GM12872 (cell line): ENCODE measurements around the gene PTPRZ1.

Experiments used
- TF ChIP-seq, protein P1 (sequence below): IDR thresholded peaks from 3 replicates; pipeline ENCODE4 v1.5.1; 2011; ENCODE audit warnings: low read depth, mild to moderate bottlenecking, low read length, moderate library complexity; ENCODE audit not compliant: insufficient read depth

Gene PTPRZ1

DNA sequence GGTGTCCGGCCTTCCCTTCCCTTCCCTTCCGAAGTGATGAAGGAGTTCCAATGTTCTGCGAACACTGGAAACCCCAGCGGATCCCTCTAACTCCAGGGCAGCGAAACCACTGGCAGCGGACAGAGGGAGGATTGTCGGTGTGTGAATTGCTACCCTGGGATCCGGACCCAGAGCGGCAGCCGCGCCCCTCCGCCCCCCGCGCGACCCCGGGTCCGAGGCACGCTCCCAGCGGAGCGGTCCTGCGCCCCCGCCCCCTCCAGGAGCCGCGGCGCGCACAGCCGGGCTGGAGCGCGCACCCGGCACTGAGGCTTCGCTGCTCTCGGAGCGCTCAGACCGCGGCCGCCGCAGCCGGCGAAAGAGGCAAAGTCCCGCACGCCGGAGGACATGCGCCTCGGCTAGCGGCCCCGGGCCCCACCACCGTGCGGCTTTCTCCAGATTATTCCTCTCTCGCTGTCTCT lies at the start of gene PTPRZ1:
Gene PTPRZ1 (plus strand): TSS at position 331 of the 458 bp plus-strand sequence. CDS start 339 bp downstream, outside the sequence.
- TF ChIP-seq, protein P1, sequence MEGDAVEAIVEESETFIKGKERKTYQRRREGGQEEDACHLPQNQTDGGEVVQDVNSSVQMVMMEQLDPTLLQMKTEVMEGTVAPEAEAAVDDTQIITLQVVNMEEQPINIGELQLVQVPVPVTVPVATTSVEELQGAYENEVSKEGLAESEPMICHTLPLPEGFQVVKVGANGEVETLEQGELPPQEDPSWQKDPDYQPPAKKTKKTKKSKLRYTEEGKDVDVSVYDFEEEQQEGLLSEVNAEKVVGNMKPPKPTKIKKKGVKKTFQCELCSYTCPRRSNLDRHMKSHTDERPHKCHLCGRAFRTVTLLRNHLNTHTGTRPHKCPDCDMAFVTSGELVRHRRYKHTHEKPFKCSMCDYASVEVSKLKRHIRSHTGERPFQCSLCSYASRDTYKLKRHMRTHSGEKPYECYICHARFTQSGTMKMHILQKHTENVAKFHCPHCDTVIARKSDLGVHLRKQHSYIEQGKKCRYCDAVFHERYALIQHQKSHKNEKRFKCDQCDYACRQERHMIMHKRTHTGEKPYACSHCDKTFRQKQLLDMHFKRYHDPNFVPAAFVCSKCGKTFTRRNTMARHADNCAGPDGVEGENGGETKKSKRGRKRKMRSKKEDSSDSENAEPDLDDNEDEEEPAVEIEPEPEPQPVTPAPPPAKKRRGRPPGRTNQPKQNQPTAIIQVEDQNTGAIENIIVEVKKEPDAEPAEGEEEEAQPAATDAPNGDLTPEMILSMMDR = no peak

DNA sequence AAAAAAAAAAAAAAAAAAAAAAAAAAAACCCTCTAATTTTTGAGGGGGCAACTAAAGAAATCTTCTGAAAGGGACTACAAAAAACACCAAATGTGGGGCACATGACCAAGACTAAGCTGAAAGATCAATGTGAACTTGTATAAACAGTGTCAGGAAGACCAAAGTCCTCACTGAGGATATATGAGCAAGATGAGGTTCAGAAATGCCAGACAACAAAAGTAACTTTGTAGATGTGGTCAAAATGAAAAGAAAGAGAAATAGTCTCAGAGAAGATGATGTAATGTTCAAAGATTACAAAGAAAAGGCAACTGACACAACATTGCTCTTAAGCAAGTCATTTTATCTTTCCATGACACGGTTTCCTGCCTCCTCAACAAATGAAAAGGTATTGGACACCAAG lies 48.7 kb upstream of the PTPRZ1 start:
- TF ChIP-seq, protein P1 = no peak

DNA sequence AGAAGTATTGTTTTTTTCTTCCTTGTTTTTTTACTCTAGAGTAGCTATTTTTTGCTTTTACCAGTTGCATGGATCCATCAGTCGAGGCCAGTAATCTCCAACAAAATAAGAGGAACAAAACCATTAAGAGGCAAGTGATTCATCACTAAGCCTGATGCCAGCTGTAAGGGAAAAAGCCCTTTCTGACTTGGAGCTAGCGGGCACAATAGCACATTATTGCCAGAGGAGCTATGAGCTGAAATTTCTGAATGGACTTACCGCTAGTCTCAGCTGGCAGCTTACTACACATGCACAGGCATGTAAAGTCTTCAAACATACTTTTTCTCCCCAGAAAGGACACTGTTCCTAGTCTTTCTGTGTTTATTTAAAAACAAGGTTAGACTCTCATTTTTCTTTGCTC lies 41.6 kb upstream of the PTPRZ1 start:
- TF ChIP-seq, protein P1 = no peak

- TF ChIP-seq, protein P1 = no peak
Observed at GRCh38 chr7:121831801-121832200, 41.2 kb upstream of the PTPRZ1 start.

DNA sequence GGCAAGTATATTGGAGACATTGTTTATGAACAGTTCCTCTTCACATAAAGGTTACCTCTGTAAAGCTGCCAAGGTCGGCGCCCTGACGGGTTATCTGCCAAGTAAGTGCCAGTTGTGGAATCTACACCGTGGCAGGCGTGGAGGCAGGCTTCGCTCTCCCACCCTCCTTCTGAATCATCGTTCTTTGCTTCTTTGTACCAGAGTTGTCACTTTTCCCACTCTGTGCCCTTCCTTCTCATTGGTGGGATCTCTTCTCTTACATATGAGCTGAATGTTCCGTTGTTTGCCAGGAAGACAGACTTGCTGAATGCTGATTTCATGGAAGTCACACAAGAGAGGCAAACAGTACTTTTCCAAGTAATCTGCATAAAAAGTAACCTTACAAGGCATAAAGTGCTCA lies 40.6 kb upstream of the PTPRZ1 start:
- TF ChIP-seq, protein P1 = no peak

DNA sequence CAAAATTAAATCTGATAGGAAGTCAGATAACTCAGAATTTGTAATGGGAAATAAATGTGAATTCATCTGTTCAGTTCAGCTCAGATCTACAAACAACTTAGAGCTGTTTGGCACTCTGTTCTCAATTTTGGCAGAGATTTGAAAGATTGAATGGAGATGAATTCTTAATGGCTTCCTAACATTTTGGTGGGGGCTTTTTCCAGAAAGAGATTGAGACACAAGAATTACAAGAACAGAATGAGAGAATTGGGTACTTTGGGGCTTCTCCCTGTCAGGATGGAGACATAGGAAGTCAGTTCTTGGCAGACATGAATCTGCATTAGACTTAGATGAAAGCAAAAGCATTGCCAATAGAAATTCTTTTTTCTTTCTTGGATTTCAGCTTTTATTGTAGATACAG lies 39.0 kb upstream of the PTPRZ1 start:
- TF ChIP-seq, protein P1 = no peak

GRCh38 chr7:121837462-121837861 lies 35.5 kb upstream of the PTPRZ1 start:
- TF ChIP-seq, protein P1 = no peak
